GDM1 (cell line): ENCODE data around the gene LKAAEAR1.

ENCODE experiments used
- DNase-seq: peaks from one replicate; lab custom pipeline; 2025; lab: John Stamatoyannopoulos, UW

Gene LKAAEAR1

GRCh38 chr20:64065062-64065973, 18.9 kb downstream of the LKAAEAR1 start:
- DNase-seq = no peak

- DNase-seq = no peak
Observed at GRCh38 chr20:64064145-64064698, 20.0 kb downstream of the LKAAEAR1 start.

GRCh38 chr20:64063389-64064144, 20.6 kb downstream of the LKAAEAR1 start:
- no peak for DNase-seq

GRCh38 chr20:64062596-64063388, 21.4 kb downstream of the LKAAEAR1 start, which contains the start of gene TCEA2:
TSS of gene TCEA2 (plus strand) at chr20:64063198. CDS start at chr20:64063313, 115 bp downstream.
- DNase-seq = peak; percentile 93

- no peak for DNase-seq
Observed at GRCh38 chr20:64062276-64062595, 22.0 kb downstream of the LKAAEAR1 start.

- no peak for DNase-seq
Observed at GRCh38 chr20:64058536-64058935, 25.7 kb downstream of the LKAAEAR1 start.

- DNase-seq = peak; percentile 65
Observed at GRCh38 chr20:64057628-64058498, 26.3 kb downstream of the LKAAEAR1 start.

- DNase-seq = no peak
Observed at GRCh38 chr20:64056889-64057627, 27.1 kb downstream of the LKAAEAR1 start.

GRCh38 chr20:64056639-64056888, 27.6 kb downstream of the LKAAEAR1 start:
- DNase-seq = no peak

GRCh38 chr20:64055893-64056638, 28.1 kb downstream of the LKAAEAR1 start:
- DNase-seq = no peak

- DNase-seq = no peak
Observed at GRCh38 chr20:64055396-64055892, 28.8 kb downstream of the LKAAEAR1 start.

GRCh38 chr20:64053841-64054661, 30.1 kb downstream of the LKAAEAR1 start:
- peak; percentile 91 for DNase-seq

- no peak for DNase-seq
Observed at GRCh38 chr20:64052987-64053840, 31.0 kb downstream of the LKAAEAR1 start.

GRCh38 chr20:64052326-64052722, 31.9 kb downstream of the LKAAEAR1 start:
- no peak for DNase-seq

- DNase-seq = no peak
Observed at GRCh38 chr20:64051561-64052325, 32.5 kb downstream of the LKAAEAR1 start.

GRCh38 chr20:64051033-64051452, 33.2 kb downstream of the LKAAEAR1 start:
- no peak for DNase-seq
